Measurements from ENCODE around the gene ATP6V1G2.
"Not testable (repeated sequence)": the region's sequence is repeated elsewhere in the genome, so short reads cannot be mapped to it uniquely, and the experiment has no call there.

The ATP6V1G2 gene

DNA sequence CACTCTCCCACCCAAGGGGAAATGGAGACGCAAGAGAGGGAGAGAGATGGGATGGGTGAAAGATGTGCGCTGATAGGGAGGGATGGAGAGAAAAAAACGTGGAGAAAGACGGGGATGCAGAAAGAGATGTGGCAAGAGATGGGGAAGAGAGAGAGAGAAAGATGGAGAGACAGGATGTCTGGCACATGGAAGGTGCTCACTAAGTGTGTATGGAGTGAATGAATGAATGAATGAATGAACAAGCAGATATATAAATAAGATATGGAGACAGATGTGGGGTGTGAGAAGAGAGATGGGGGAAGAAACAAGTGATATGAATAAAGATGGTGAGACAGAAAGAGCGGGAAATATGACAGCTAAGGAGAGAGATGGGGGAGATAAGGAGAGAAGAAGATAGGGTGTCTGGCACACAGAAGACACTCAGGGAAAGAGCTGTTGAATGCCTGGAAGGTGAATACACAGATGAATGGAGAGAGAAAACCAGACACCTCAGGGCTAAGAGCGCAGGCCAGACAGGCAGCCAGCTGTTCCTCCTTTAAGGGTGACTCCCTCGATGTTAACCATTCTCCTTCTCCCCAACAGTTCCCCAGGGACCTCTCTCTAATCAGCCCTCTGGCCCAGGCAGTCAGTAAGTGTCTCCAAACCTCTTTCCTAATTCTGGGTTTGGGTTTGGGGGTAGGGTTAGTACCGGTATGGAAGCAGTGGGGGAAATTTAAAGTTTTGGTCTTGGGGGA, 29.7 kb upstream of the ATP6V1G2 start:
- DNase-seq (ENCODE audit: low read depth) = no peak

- DNase-seq (ENCODE audit: low read depth) = no peak
Measured at GRCh38 chr6:31575335-31575901, 29.0 kb upstream of the ATP6V1G2 start, which contains the start of gene TNF. TNF (plus strand) TSS chr6:31575565; CDS start chr6:31575742, 177 bp downstream.

- DNase-seq (ENCODE audit: low read depth) = no peak
Measured at GRCh38 chr6:31574106-31575061, 28.0 kb upstream of the ATP6V1G2 start.

DNA sequence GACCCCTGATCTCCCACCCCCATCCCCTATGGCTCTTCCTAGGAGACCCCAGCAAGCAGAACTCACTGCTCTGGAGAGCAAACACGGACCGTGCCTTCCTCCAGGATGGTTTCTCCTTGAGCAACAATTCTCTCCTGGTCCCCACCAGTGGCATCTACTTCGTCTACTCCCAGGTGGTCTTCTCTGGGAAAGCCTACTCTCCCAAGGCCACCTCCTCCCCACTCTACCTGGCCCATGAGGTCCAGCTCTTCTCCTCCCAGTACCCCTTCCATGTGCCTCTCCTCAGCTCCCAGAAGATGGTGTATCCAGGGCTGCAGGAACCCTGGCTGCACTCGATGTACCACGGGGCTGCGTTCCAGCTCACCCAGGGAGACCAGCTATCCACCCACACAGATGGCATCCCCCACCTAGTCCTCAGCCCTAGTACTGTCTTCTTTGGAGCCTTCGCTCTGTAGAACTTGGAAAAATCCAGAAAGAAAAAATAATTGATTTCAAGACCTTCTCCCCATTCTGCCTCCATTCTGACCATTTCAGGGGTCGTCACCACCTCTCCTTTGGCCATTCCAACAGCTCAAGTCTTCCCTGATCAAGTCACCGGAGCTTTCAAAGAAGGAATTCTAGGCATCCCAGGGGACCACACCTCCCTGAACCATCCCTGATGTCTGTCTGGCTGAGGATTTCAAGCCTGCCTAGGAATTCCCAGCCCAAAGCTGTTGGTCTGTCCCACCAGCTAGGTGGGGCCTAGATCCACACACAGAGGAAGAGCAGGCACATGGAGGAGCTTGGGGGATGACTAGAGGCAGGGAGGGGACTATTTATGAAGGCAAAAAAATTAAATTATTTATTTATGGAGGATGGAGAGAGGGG, 27.1 kb upstream of the ATP6V1G2 start:
- DNase-seq (ENCODE audit: low read depth) = no peak

GRCh38 chr6:31572041-31572911, 25.9 kb upstream of the ATP6V1G2 start, which contains the start of gene LTA:
LTA (plus strand) TSS chr6:31572289; CDS start chr6:31572743, 454 bp downstream.
- no peak for DNase-seq (ENCODE audit: low read depth)

DNA sequence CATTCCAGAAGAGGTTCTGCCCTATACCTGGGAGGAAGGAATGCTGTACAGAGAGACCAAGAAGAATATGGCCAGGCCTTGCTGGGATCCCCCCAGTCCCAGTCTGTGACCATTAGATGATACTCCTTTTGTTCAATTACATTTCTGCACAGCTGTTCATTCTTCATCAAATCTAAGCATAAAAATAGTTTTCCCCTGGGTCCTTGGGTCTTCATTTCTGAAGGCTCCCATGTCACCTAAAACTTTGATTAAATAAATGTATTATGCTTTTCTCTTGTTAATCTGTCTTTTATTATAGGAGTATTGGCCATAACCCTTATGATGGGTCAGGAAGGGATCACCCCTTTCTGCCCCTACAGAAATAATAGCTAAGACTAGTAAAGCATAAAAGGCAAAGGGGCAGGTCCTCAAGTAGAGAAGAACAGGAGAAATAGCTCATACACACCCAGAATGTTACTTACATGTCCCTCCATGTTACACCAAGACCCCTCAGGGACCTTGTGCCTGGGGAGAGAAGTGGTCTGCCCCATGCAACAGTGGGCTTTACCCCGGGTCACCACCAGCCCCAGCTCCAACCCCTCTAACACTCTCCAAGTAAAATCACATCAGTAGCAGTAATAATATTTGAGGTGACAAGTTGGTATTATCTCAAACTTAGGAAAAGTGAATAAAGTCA, 23.6 kb upstream of the ATP6V1G2 start:
- DNase-seq (ENCODE audit: low read depth) = no peak

DNA sequence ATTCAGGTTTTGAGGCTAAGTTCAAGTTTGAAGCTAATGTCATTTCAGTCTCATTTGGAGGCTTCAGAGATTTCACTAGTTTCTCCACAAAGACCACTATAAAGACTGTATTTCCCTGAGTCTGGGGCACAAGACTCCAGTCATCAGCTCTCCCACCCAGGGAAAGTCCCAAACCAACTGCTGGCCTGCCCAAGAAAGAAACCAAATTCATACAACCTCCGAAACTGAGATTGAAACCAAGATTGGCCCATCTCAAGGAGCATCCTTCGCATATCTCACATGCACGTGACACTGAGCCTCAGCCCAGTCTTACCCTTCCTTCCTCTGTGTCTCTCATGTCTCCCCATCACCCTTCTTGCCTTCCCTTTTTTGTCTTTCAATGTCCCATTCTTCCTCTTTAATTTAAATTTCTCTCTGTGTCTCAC, 22.1 kb upstream of the ATP6V1G2 start:
- DNase-seq (ENCODE audit: low read depth) = no peak

DNA sequence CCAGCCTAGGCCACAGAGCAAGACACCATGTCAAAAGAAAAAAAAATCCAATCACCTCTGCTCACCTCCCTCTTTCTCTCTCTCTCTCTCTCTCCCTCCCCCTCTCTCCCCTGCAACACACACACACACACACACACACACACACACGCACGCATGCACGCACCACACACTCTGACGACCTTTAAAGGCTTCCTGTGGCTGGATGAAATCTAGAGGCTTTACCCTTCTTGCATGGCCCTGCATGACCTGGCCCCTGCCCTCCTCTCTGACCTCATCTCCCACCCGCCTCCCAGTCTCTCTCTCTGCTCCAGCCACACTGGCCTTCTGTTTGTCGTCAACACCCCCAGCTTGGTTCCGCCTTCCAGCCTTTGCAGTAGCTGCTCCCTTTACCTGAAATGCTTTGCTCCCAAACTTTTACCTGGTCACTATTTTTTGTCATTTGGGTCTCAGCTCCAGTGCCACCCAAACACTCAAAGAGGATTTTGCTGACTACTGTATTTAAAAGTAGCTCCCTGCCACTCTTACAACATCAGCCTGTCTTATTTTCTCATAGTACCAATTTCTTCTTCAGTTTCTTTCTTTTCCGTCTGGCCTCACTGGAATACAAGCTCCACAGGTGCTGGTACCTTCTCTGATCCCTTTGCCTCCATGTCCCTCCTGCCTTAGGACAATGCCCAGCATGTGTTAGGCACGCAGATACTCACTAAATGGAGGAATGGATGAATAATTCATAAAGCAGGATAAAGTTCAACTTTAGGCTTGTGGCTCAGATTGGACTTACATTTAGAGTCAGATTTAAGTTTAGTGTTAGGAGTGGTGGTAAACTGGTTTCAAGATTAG, 21.3 kb upstream of the ATP6V1G2 start:
- no peak for DNase-seq (ENCODE audit: low read depth)

DNA sequence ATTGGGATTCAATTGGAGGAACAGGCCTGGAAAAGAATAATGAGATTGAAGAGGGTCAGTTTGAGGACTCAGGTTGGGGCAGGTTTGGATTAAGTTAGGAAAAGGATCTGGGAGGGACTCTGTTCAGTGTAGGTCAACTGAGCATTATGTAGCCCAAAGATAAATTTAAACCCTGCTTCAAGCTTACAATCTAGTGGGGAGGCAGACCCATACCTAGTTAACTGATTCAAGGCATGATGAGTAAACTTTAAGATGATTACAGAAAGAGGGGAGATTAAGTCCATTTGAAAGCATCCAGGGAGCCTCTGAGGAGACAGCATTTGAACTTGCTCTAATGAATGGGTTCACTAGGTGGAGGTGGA, 14.3 kb upstream of the ATP6V1G2 start:
- DNase-seq (ENCODE audit: low read depth) = no peak

GRCh38 chr6:31559958-31560696, 13.7 kb upstream of the ATP6V1G2 start:
- no peak for DNase-seq (ENCODE audit: low read depth)

DNA sequence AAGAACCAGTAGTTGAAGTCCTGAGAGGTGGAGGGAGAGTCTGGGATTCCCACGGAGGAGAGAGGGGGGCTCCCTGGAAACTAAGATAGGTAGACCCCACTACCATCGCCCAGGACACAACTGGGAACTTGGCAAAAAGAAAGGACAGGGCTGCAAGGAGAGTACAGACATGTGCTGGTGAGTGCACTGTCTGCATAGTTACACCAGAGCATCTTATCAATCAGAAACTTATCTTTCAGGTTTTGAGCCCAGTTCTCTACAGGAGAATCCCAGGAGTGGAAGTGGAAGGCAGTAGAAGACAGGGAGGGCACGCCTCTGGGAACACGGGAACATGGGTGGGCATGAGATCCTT, 13.2 kb upstream of the ATP6V1G2 start:
- no peak for DNase-seq (ENCODE audit: low read depth)

GRCh38 chr6:31558631-31559500, 12.5 kb upstream of the ATP6V1G2 start:
- DNase-seq (ENCODE audit: low read depth) = no peak

DNA sequence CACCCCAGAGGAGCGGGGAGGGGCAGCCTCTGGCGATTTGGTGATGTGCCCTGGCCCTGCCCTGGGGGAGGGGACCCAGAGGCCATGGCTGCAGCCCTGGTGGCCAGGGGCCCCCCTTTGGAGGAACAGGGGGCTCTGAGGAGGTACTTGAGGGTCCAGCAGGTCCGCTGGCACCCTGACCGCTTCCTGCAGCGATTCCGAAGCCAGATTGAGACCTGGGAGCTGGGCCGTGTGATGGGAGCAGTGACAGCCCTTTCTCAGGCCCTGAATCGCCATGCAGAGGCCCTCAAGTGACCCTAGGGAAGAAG, 11.9 kb upstream of the ATP6V1G2 start:
- DNase-seq (ENCODE audit: low read depth) = no peak

DNA sequence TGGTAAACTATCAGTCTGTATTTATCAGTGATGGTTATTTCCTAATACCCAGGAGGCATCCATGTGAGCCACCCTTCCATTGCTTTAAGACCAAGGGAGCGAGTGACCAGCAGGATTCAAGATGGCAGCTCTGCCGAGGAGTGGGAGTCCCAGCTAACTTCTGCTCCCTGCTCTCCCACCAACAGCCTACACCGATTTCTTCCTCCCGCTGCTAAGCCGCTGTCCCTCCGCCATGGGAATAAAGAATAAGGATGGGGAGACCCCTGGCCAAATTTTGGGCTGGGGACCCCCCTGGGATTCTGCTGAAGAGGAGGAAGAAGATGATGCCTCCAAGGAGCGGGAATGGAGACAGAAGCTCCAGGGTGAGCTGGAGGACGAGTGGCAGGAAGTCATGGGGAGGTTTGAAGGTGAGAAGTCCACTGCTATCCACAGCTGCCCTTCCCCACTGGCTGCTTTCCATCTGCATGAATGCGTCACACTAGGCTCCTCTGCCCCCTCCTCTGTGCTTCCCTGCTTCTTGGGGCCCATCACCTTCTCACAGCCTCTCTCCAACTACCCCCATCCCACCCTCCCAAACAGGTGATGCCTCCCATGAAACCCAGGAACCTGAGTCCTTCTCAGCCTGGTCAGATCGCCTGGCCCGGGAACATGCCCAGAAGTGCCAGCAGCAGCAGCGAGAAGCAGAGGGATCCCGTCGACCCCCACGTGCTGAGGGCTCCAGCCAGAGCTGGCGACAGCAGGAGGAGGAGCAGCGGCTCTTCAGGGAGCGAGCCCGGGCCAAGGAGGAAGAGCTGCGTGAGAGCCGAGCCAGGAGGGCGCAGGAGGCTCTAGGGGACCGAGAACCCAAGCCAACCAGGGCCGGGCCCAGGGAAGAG, 11.3 kb upstream of the ATP6V1G2 start:
- no peak for DNase-seq (ENCODE audit: low read depth)

DNA sequence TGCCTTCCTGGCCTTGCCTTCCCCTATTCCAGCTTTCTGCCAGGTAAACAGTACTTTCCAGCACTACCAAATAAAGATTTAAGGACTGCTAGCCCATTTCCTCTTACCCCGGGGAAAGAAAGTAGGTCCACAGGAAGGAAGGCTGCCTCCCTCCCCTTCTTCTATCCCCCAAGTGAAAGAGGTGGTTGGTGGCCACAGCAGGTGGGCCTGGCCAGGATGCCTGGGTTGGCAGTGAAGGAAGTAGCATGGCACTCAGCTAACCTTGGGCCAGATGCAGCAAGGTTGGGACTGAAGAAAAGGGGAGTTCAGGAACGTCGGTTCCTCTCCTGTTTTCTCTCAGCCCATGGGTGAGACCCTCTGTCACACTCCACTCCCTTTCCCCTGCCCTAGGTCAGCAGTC, 9.9 kb upstream of the ATP6V1G2 start:
- no peak for DNase-seq (ENCODE audit: low read depth)

GRCh38 chr6:31551371-31551770, 5.0 kb upstream of the ATP6V1G2 start:
- not testable (repeated sequence) for DNase-seq (ENCODE audit: low read depth)

DNA sequence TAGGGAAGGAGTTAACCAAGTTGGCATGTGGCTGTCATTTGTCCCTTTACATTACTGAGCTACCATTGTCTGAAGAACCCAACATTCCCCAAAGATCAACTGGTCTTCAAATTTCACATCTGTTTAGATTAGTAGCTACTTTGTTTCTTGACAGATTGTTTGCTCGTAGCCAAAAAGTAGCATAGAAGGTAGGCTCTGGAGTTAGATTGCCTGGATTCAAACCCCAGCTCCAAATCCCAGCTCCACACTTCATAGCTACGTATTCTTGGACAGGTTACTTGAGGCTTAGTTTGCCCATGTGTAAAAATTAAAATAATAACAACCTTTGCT, 2.1 kb upstream of the ATP6V1G2 start:
- no peak for DNase-seq (ENCODE audit: low read depth)
